ENCODE results near the gene SSC4D.
"Not testable (repeated sequence)": the region's sequence is repeated elsewhere in the genome, so short reads cannot be mapped to it uniquely, and the experiment has no call there.

The SSC4D gene

GRCh38 chr7:76407718-76408117 is 1.8 kb downstream of the SSC4D start:
- in situ Hi-C loops (cut with MboI; ENCODE audit: low sequenced_read_pairs, unreplicated experiment) = no loop called here
- DNase-seq (ENCODE audit: low spot score) = no peak
- no peak for TF ChIP-seq CTCF (IDR thresholded peaks at IDR 0.05; ENCODE audit: borderline replicate concordance, control extremely low read depth, extremely low read depth, insufficient read depth, missing control alignments)

- in situ Hi-C loops (cut with MboI; ENCODE audit: low sequenced_read_pairs, unreplicated experiment) = no loop called here
- no peak for DNase-seq (ENCODE audit: low spot score)
- TF ChIP-seq CTCF (IDR thresholded peaks at IDR 0.05; ENCODE audit: borderline replicate concordance, control extremely low read depth, extremely low read depth, insufficient read depth, missing control alignments) = no peak
Observed at GRCh38 chr7:76405738-76406137, 3.8 kb downstream of the SSC4D start.

GRCh38 chr7:76403780-76404494 is 5.6 kb downstream of the SSC4D start:
- no peak for TF ChIP-seq CTCF (IDR thresholded peaks at IDR 0.05; ENCODE audit: borderline replicate concordance, control extremely low read depth, extremely low read depth, insufficient read depth, missing control alignments)
- in situ Hi-C loops (cut with MboI; ENCODE audit: low sequenced_read_pairs, unreplicated experiment) = no loop called here
- DNase-seq (ENCODE audit: low spot score) = no peak

GRCh38 chr7:76403097-76403496 is 6.4 kb downstream of the SSC4D start:
- in situ Hi-C loops (cut with MboI; ENCODE audit: low sequenced_read_pairs, unreplicated experiment); DNase-seq (ENCODE audit: low spot score): not testable (repeated sequence)

GRCh38 chr7:76400248-76400647 is 9.2 kb downstream of the SSC4D start:
- in situ Hi-C loops (cut with MboI; ENCODE audit: low sequenced_read_pairs, unreplicated experiment) = no loop called here
- no peak for TF ChIP-seq CTCF (IDR thresholded peaks at IDR 0.05; ENCODE audit: borderline replicate concordance, control extremely low read depth, extremely low read depth, insufficient read depth, missing control alignments)
- no peak for DNase-seq (ENCODE audit: low spot score)

GRCh38 chr7:76397409-76398183 is 11.9 kb downstream of the SSC4D start:
- TF ChIP-seq CTCF (IDR thresholded peaks at IDR 0.05; ENCODE audit: borderline replicate concordance, control extremely low read depth, extremely low read depth, insufficient read depth, missing control alignments) = no peak
- DNase-seq (ENCODE audit: low spot score) = peak; percentile 94
- in situ Hi-C loops (cut with MboI; ENCODE audit: low sequenced_read_pairs, unreplicated experiment) = no loop called here

GRCh38 chr7:76396864-76397263 is 12.6 kb downstream of the SSC4D start:
- in situ Hi-C loops (cut with MboI; ENCODE audit: low sequenced_read_pairs, unreplicated experiment) = no loop called here
- TF ChIP-seq CTCF (IDR thresholded peaks at IDR 0.05; ENCODE audit: borderline replicate concordance, control extremely low read depth, extremely low read depth, insufficient read depth, missing control alignments) = no peak
- no peak for DNase-seq (ENCODE audit: low spot score)

Measured in GM13976 (cell line).